SK-N-SH (cell line): ENCODE results near the gene WDR77.

Source experiments
- CTCF ChIP-seq: fragments of 200-600 bp; sonication (generic); IDR thresholded peaks from 2 replicates; pipeline ENCODE4 v1.6.1; 2017; ENCODE audit warnings: antibody characterized with exemption, mild to moderate bottlenecking, moderate library complexity
- EZH2phosphoT487 ChIP-seq: fragments of 200-600 bp; sonication (generic); IDR thresholded peaks from 2 replicates; pipeline ENCODE4 v1.6.1; 2017; ENCODE audit warnings: low read depth, mixed run types, mild to moderate bottlenecking, antibody characterized with exemption, moderate library complexity, borderline replicate concordance
- GABPA ChIP-seq: IDR thresholded peaks from 2 replicates; pipeline ENCODE4 v1.4.0; 2012; ENCODE audit warnings: low read depth, mild to moderate bottlenecking

- TF ChIP-seq CTCF = no peak
- no peak for TF ChIP-seq EZH2phosphoT487
- TF ChIP-seq GABPA = no peak
Measured at GRCh38 chr1:111483876-111484275, 34.8 kb upstream of the WDR77 start.
